ENCODE measurements around the gene ZSCAN4.
A peak's percentile ranks its signal among the peaks of the same experiment; 100 is the strongest.

Gene ZSCAN4

GRCh38 chr19:57689750-57690149 lies 21.0 kb downstream of the ZSCAN4 start:
- in situ Hi-C loops (cut with MboI; ENCODE audit: low pct_unique_long_range_greater_than_20kb, low sequenced_read_pairs, unreplicated experiment), result no loop called here
- DNase-seq (ENCODE audit: low spot score), result no peak

GRCh38 chr19:57701625-57702024 lies 32.9 kb downstream of the ZSCAN4 start:
- TF ChIP-seq CTCF (IDR thresholded peaks at IDR 0.05; ENCODE audit: extremely low read depth, insufficient read depth, missing control alignments), result no peak
- in situ Hi-C loops (cut with MboI; ENCODE audit: low pct_unique_long_range_greater_than_20kb, low sequenced_read_pairs, unreplicated experiment), result no loop called here
- DNase-seq (ENCODE audit: low spot score), result no peak

More at GRCh38 chr19:57689750-57690149, 21.0 kb downstream of the ZSCAN4 start:
- no peak for TF ChIP-seq CTCF (IDR thresholded peaks at IDR 0.05; ENCODE audit: extremely low read depth, insufficient read depth, missing control alignments)

- in situ Hi-C loops (cut with MboI; ENCODE audit: low pct_unique_long_range_greater_than_20kb, low sequenced_read_pairs, unreplicated experiment), result no loop called here
- no peak for TF ChIP-seq CTCF (IDR thresholded peaks at IDR 0.05; ENCODE audit: extremely low read depth, insufficient read depth, missing control alignments)
- no peak for DNase-seq (ENCODE audit: low spot score)
These were observed 37.6 kb downstream of the ZSCAN4 start for GRCh38 chr19:57706346-57706745.

GRCh38 chr19:57708641-57709361 lies 40.1 kb downstream of the ZSCAN4 start, which contains the start of gene ZNF154:
Gene ZNF154 (minus strand): TSS chr19:57709204. CDS start chr19:57708971, 233 bp downstream.
- in situ Hi-C loops (cut with MboI; ENCODE audit: low pct_unique_long_range_greater_than_20kb, low sequenced_read_pairs, unreplicated experiment), result no loop called here
- TF ChIP-seq CTCF (IDR thresholded peaks at IDR 0.05; ENCODE audit: extremely low read depth, insufficient read depth, missing control alignments), result no peak
- peak; percentile 67 for DNase-seq (ENCODE audit: low spot score)

- in situ Hi-C loops (cut with MboI; ENCODE audit: low pct_unique_long_range_greater_than_20kb, low sequenced_read_pairs, unreplicated experiment), result no loop called here
- DNase-seq (ENCODE audit: low spot score), result no peak
- no peak for TF ChIP-seq CTCF (IDR thresholded peaks at IDR 0.05; ENCODE audit: extremely low read depth, insufficient read depth, missing control alignments)
These were observed 40.9 kb downstream of the ZSCAN4 start for GRCh38 chr19:57709616-57710015.

GRCh38 chr19:57712222-57712621 lies 43.5 kb downstream of the ZSCAN4 start:
- in situ Hi-C loops (cut with MboI; ENCODE audit: low pct_unique_long_range_greater_than_20kb, low sequenced_read_pairs, unreplicated experiment), result no loop called here
- DNase-seq (ENCODE audit: low spot score), result no peak
- TF ChIP-seq CTCF (IDR thresholded peaks at IDR 0.05; ENCODE audit: extremely low read depth, insufficient read depth, missing control alignments), result no peak
